ENCODE data around the gene SYCE1.

DNA sequence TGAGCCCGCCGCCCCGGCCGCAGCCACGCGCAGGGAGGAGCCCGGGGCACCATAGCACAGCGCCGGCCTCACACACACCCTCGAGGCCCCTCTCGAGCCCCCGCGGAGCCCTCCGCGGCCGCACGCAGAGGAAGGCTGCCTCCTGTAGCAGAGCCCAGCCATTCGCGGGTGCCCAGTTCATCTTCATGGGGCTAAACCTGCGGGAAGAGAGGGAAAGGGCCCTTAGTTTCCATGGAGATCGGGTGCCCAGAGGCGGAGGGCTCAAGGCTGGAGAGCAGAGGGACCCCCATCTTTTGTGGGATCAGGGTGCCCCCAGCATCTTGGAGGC lies 2.9 kb upstream of the SYCE1 start:
- no peak for TF ChIP-seq POLR2A (IDR thresholded peaks at IDR 0.05)
- TF ChIP-seq, protein P1, sequence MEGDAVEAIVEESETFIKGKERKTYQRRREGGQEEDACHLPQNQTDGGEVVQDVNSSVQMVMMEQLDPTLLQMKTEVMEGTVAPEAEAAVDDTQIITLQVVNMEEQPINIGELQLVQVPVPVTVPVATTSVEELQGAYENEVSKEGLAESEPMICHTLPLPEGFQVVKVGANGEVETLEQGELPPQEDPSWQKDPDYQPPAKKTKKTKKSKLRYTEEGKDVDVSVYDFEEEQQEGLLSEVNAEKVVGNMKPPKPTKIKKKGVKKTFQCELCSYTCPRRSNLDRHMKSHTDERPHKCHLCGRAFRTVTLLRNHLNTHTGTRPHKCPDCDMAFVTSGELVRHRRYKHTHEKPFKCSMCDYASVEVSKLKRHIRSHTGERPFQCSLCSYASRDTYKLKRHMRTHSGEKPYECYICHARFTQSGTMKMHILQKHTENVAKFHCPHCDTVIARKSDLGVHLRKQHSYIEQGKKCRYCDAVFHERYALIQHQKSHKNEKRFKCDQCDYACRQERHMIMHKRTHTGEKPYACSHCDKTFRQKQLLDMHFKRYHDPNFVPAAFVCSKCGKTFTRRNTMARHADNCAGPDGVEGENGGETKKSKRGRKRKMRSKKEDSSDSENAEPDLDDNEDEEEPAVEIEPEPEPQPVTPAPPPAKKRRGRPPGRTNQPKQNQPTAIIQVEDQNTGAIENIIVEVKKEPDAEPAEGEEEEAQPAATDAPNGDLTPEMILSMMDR (IDR thresholded peaks at IDR 0.05): no peak

Measured in ovary (tissue), 3 donors.